Common myeloid progenitor, CD34-positive (primary cell): Measurements from ENCODE around the gene SDF4.

Experiments used
- CTCF ChIA-PET: fragments of 350-600 bp; sonication (Branson Sonifier 250); formaldehyde crosslinking; loops from one replicate; lab custom pipeline; 2021; ENCODE audit warnings: antibody characterized with exemption; lab: Charles Lee
- POLR2A ChIA-PET: fragments of 350-600 bp; sonication (Branson Sonifier 250); formaldehyde crosslinking; loops from one replicate; lab custom pipeline; 2021; ENCODE audit warnings: antibody characterized with exemption; lab: Charles Lee
- DNase-seq, 3 donors: peaks; one replicate each; pipeline versions ENCODE4 v3.0.0 to v3.0.0-alpha.2; 2013
- H3K27ac ChIP-seq, 2 experiments: 1 replicate in 1 of 2; 2 replicates in 1 of 2; pipeline ENCODE4 v1.7.0; 2013; ENCODE audit warnings: inconsistent platforms in 2 of 2, low read length in 2 of 2, mild to moderate bottlenecking in 2 of 2, low read depth in 1 of 2, moderate library complexity in 1 of 2; ENCODE audit not compliant: severe bottlenecking in 2 of 2, insufficient read depth in 1 of 2, poor library complexity in 1 of 2
- H3K27me3 ChIP-seq, 5 experiments: replicated peaks in 2 of 5; 1 replicate in 3 of 5; 2 replicates in 2 of 5; pipeline versions ENCODE4 v1.6.1 to v1.7.0; 2013; ENCODE audit warnings: low read length in 4 of 5, mild to moderate bottlenecking in 2 of 5, moderate library complexity in 2 of 5, inconsistent platforms in 1 of 5; ENCODE audit not compliant: insufficient read depth in 5 of 5, control insufficient read depth in 4 of 5
- H3K36me3 ChIP-seq, 4 experiments: 1 replicate in 2 of 4; 2 replicates in 2 of 4; pipeline versions ENCODE4 v1.6.1 to v1.7.0; 2013; ENCODE audit warnings: low read length in 3 of 4, control low read depth in 1 of 4, mild to moderate bottlenecking in 1 of 4; ENCODE audit not compliant: control insufficient read depth in 4 of 4, insufficient read depth in 4 of 4
- H3K4me1 ChIP-seq, 4 experiments: 1 replicate in 3 of 4; 2 replicates in 1 of 4; pipeline versions ENCODE4 v1.6.1 to v1.7.1; 2013; ENCODE audit warnings: low read length in 3 of 4, mild to moderate bottlenecking in 3 of 4, control low read depth in 1 of 4, inconsistent platforms in 1 of 4, moderate library complexity in 1 of 4; ENCODE audit not compliant: control insufficient read depth in 4 of 4, insufficient read depth in 4 of 4; ENCODE audit errors: control extremely low read depth in 1 of 4
- H3K4me3 ChIP-seq, 7 experiments: 1 replicate in 4 of 7; 2 replicates in 3 of 7; pipeline versions ENCODE4 v1.5.1 to v1.7.0; 2013; ENCODE audit warnings: mild to moderate bottlenecking in 7 of 7, low read length in 6 of 7, moderate library complexity in 6 of 7, inconsistent platforms in 2 of 7, low read depth in 2 of 7, control low read depth in 1 of 7; ENCODE audit not compliant: insufficient read depth in 4 of 7, control insufficient read depth in 1 of 7; ENCODE audit errors: extremely low read depth in 1 of 7
- H3K9me3 ChIP-seq, 5 experiments: 1 replicate in 4 of 5; 2 replicates in 1 of 5; pipeline versions ENCODE4 v1.6.1 to v1.7.1; 2013; ENCODE audit warnings: low read length in 4 of 5, mild to moderate bottlenecking in 2 of 5, inconsistent platforms in 1 of 5, low read depth in 1 of 5, moderate library complexity in 1 of 5; ENCODE audit not compliant: control insufficient read depth in 4 of 5, insufficient read depth in 2 of 5; ENCODE audit errors: control extremely low read depth in 1 of 5
- WGBS: methylation state at CpG from one replicate; pipeline ENCODE4 v1.1.5; 2013; ENCODE audit not compliant: insufficient coverage; 5-methylcytosine and 5-hydroxymethylcytosine counted together

The SDF4 gene

DNA sequence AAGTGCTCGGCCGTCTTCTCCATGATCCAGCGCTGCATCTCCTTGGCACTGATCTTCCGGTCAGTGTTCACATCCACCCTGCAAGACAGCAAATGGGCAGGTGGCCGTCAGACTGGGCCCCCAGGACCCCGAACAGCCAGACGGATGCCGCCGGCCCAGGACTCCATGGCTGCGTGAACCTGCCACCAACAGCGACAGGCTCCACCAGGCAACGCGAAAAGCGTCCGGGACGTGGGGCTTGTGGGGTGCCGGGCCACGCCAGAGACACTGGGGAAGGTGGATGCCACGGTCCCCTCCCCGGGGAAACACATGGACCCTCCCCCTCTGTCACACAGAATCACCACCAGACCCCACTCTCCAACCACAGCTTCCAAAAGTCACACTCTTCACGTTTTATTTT is 7.9 kb downstream of the SDF4 start:
- Histone ChIP-seq H3K36me3 (peaks cover 5 to 94% (median 65%) of the 10 kb centered on the region in 4 experiments), H3K4me1 (no peaks in the 10 kb centered on the region), H3K27ac (no peak overlapping the region), H3K4me3 (no peak overlapping the region), H3K9me3 (no peaks in the 10 kb centered on the region), H3K27me3 (no peaks in the 10 kb centered on the region)
- WGBS = 98% methylated on average over 21 of the region's 21 CpGs
- no peak for DNase-seq
- ChIA-PET POLR2A (interaction anchor here (1.0 kb wide), 1 partner anchor 8 kb away, joined by 4 read pairs; the partner anchor contains the start of genes B3GALT6 and SDF4), CTCF (interaction anchor here (1.5 kb wide), 1 partner anchor 8 kb away, joined by 4 read pairs; no protein-coding TSS in a partner anchor)

GRCh38 chr1:1223321-1223720 is 8.5 kb downstream of the SDF4 start:
- CTCF ChIA-PET = interaction anchor here (0.8 to 1.2 kb wide), 2 partner anchors 101 to 103 kb away, joined by 3 read pairs; no protein-coding TSS in a partner anchor

DNA sequence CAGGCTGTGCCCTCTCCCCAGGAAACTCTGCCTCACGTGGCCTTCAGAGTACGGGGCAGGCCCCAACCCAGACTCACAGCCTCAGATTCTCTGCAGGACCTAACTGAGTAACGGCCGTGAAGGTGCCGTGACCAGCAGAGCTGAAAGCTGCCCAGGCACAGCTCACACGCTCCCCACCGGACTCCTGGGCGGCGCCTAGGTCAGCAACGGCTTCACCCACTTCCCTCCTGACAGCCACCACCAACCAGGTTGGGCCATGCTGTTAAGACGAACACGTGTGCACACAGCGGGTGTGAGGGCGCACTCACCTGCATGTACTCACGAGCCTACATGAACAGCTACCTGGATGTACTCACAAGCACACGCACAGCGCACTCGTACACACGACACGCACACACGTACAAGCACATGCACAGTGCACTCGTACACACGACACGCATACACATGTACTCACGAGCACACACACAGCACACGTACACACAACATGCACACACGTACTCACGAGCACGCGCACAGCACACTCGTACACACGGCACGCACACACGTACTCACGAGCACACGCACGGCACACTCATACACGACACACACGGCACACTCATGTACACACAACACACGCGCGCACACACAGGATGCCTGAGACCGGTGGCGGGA is 9.1 kb downstream of the SDF4 start:
- ChIA-PET CTCF (interaction anchor here (0.8 to 1.2 kb wide), 2 partner anchors 100 to 102 kb away, joined by 3 read pairs; no protein-coding TSS in a partner anchor), POLR2A (interaction anchor here (1.0 kb wide), 1 partner anchor 9 kb away, joined by 4 read pairs; the partner anchor contains the start of genes B3GALT6 and SDF4)
- no peak overlapping the region for H3K4me3 ChIP-seq
- no peaks in the 10 kb centered on the region for H3K27me3 ChIP-seq
- DNase-seq = no peak
- no peak overlapping the region for H3K27ac ChIP-seq
- H3K9me3 ChIP-seq = no peaks in the 10 kb centered on the region
- 99% methylated on average over 44 of the region's 44 CpGs for WGBS
- no peaks in the 10 kb centered on the region for H3K4me1 ChIP-seq
- H3K36me3 ChIP-seq = peaks cover 5 to 94% (median 64%) of the 10 kb centered on the region in 4 experiments

More at GRCh38 chr1:1223321-1223720, 8.5 kb downstream of the SDF4 start:
- 94% methylated on average over 13 of the region's 15 CpGs for WGBS
- DNase-seq = no peak
- Histone ChIP-seq H3K4me3 (no peak overlapping the region), H3K4me1 (no peaks in the 10 kb centered on the region), H3K27me3 (no peaks in the 10 kb centered on the region), H3K9me3 (no peaks in the 10 kb centered on the region), H3K36me3 (peaks cover 5 to 94% (median 63%) of the 10 kb centered on the region in 4 experiments), H3K27ac (no peak overlapping the region)
- POLR2A ChIA-PET = interaction anchor here (1.0 kb wide), 1 partner anchor 9 kb away, joined by 4 read pairs; the partner anchor contains the start of genes B3GALT6 and SDF4

DNA sequence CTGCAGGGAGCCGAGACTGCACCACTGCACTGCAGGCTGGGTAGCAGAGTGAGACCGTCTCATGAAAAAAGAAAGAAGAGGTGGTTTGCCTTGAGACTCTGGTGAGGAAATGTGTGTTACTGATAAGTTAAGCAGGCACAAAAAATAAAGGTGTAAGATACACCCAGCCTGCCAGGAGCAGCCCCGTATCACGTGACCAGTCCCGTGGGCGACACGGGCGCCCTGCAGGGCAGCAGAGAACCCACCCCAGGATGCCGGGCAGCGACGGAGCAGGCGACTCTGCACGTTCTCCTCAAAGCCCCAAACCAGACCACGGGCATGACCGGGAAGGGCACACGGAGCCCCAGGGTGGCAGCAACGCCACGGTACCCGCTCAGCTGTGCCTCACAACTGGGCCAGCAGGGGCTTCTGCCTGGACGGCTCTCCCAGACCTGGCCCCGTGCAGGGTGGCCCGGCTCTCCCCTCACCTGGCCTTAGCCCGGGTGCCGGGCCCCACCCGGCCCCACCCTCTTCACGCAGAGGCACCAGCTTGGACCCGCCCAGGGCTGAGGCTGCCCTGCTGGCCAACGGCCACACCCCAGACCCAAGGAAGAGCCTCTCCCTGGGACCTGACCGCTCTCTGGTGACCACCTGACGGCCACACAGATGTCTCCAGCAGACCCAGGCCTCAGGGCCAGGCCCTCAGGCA is 9.8 kb downstream of the SDF4 start:
- H3K4me1 ChIP-seq = no peaks in the 10 kb centered on the region
- H3K9me3 ChIP-seq = no peaks in the 10 kb centered on the region
- H3K27ac ChIP-seq = no peak overlapping the region
- POLR2A ChIA-PET = no interaction called here
- 94% methylated on average over 27 of the region's 30 CpGs for WGBS
- no peaks in the 10 kb centered on the region for H3K27me3 ChIP-seq
- H3K4me3 ChIP-seq = no peak overlapping the region
- CTCF ChIA-PET = interaction anchor here (1.2 kb wide), 1 partner anchor 101 kb away, joined by 3 read pairs; no protein-coding TSS in a partner anchor
- peaks cover 5 to 96% (median 67%) of the 10 kb centered on the region in 4 experiments for H3K36me3 ChIP-seq
- no peak for DNase-seq

- CTCF ChIA-PET = no interaction called here
- H3K27ac ChIP-seq = no peak overlapping the region
- peaks cover 0 to 4% (median 3%) of the 10 kb centered on the region in 4 experiments for H3K4me1 ChIP-seq
Observed at GRCh38 chr1:1220197-1220596, 11.6 kb downstream of the SDF4 start.

GRCh38 chr1:1219341-1219740 is 12.5 kb downstream of the SDF4 start:
- H3K27ac ChIP-seq = no peak overlapping the region
- H3K36me3 ChIP-seq = peaks cover 7 to 87% (median 52%) of the 10 kb centered on the region in 4 experiments
- H3K4me1 ChIP-seq = peaks cover 0 to 12% (median 11%) of the 10 kb centered on the region in 4 experiments
- no peaks in the 10 kb centered on the region for H3K27me3 ChIP-seq
- H3K4me3 ChIP-seq = no peak overlapping the region
- DNase-seq = no peak
- ChIA-PET POLR2A (interaction anchor here (1.5 kb wide), 1 partner anchor 12 kb away, joined by 4 read pairs; no protein-coding TSS in a partner anchor), CTCF (no interaction called here)
- WGBS = over 99% methylated on average over 20 of the region's 20 CpGs
- H3K9me3 ChIP-seq = no peaks in the 10 kb centered on the region

More at GRCh38 chr1:1220197-1220596, 11.6 kb downstream of the SDF4 start:
- H3K27me3 ChIP-seq = no peaks in the 10 kb centered on the region
- WGBS = 97% methylated on average over 24 of the region's 24 CpGs
- no peaks in the 10 kb centered on the region for H3K9me3 ChIP-seq
- POLR2A ChIA-PET = no interaction called here
- peaks cover 7 to 94% (median 60%) of the 10 kb centered on the region in 4 experiments for H3K36me3 ChIP-seq
- no peak overlapping the region for H3K4me3 ChIP-seq
- DNase-seq = no peak
